Right cardiac atrium (tissue), 5 donors: ENCODE measurements around the gene BNIP5. TPM values are rescaled to one million over a fixed set of nuclear protein-coding genes. Genes with fewer than 3 reads are reported as not detected.
A peak's percentile ranks its signal among the peaks of the same experiment; 100 is the strongest.

Experiments
- ATAC-seq, 2 donors: fragments of 200-7000 bp; cut with Tn5 transposase; one replicate each; pipeline versions ENCODE4 v1.8.0 to v1.9.1; 2020; ENCODE audit warnings: moderate library complexity in 2 of 2, mild to moderate bottlenecking in 1 of 2
- DNase-seq, 3 donors: peaks; one replicate each; pipeline ENCODE4 v3.0.0-alpha.2; 2020
- H3K27ac ChIP-seq: one replicate; pipeline ENCODE4 v1.5.1; 2013; ENCODE audit warnings: mild to moderate bottlenecking, low read length, control low read depth, moderate library complexity
- H3K27me3 ChIP-seq: one replicate; pipeline ENCODE4 v1.6.1; 2013; ENCODE audit not compliant: control insufficient read depth, insufficient read depth
- H3K4me1 ChIP-seq: one replicate; pipeline ENCODE4 v1.6.1; 2013; ENCODE audit warnings: low read length; ENCODE audit not compliant: control insufficient read depth, insufficient read depth
- H3K4me3 ChIP-seq: one replicate; pipeline ENCODE4 v1.5.1; 2013; ENCODE audit warnings: low read length, control low read depth
- H3K9me3 ChIP-seq: one replicate; pipeline ENCODE4 v1.6.1; 2013; ENCODE audit warnings: low read length; ENCODE audit not compliant: control insufficient read depth
- WGBS: extraction: QIAGEN DNeasy Blood & Tissue Kit; methylation state at CpG from one replicate; pipeline ENCODE4 v1.1.7; 2013; 5-methylcytosine and 5-hydroxymethylcytosine counted together
- intact Hi-C, 4 donors: fragments of 100-400 bp; cut with DNase I; formaldehyde crosslinking; loops; one replicate each; pipeline versions ENCODE4 v1.11.0 to v1.14.0; 2022 to 2023
- polyA plus RNA-seq: library from polyadenylated mRNA; stranded (reverse); fragments of 200-250 nt; gene quantifications from one replicate; pipeline ENCODE4 v1.2.3, GENCODE V29; 2013
- total RNA-seq, 4 donors: library from RNA; stranded (reverse); fragmentation: NEBNext Ultra II Directional; extraction: Animal tissue kit (Norgen Biotek cat#: 25700); gene quantifications; one replicate each; pipeline ENCODE4 v1.2.1, GENCODE V29; 2021
- donor health status: healthy with polysubstance abuse.
- donor health status: DM: no; HTN: yes; CAD: no.
- donor health status: DM: no; HTN: no; CAD: no.
- donor health status: DM: no; HTN: yes; CAD: no; lungs with severe emphysema.
- donor health status: DM: yes; HTN: yes; CAD: no.

BNIP5 gene
- total and polyA plus RNA-seq, 5 donors: 0.02 to 0.06 TPM; not detected in 3

DNA sequence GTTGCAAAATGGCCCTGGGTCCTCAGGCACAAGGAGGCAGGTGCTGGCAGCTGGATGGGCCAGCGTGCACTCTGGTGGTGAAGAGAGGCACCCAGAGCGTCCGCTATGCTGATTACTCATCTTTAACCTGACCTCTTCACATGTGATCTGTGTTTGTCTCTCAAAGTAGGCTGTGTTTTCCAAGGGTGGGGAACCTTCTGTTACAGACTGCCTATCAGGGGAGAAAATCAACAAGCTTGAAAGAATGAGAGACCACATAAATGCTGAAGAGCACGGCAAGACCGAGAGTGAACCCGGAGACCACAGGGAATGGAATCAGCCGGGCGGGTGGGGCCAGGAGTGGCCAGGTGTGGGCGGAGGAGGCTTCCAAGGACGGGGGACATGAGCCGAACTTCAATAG lies 16.2 kb downstream of the BNIP5 start:
- no peak for ATAC-seq
- Histone ChIP-seq H3K9me3 (no peaks in the 10 kb centered on the region), H3K4me3 (no peak overlapping the region), H3K27me3 (no peaks in the 10 kb centered on the region), H3K4me1 (peaks cover 2% of the 10 kb centered on the region), H3K27ac (no peak overlapping the region)
- no peak for DNase-seq
- intact Hi-C loops: no loop called here
- WGBS: 89% methylated on average over 11 of the region's 11 CpGs

DNA sequence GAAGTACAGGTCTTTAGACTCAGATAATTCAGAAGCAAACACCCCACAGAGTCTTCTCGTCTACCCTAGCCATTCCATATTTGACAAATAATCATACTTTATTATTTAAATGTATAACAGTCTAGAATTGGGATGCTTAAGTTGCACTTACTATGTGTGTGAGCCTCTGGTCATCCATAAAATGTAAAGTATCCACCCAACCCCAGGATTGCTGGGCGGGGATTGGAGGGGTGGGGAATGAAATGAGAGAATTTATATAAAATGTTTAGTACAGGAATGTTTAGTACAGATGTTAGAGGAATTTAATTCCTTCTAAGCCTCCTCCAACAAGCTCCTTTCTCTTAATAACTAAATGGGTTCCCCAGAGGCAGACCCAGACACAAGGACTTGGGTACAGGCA lies 16.9 kb downstream of the BNIP5 start:
- H3K4me3 ChIP-seq: no peak overlapping the region
- H3K4me1 ChIP-seq: peaks cover 2% of the 10 kb centered on the region
- 85% methylated on average over 2 of the region's 2 CpGs for WGBS
- H3K27ac ChIP-seq: no peak overlapping the region
- ATAC-seq (no peak), DNase-seq (no peak)
- intact Hi-C loops: no loop called here
- H3K9me3 ChIP-seq: no peaks in the 10 kb centered on the region
- H3K27me3 ChIP-seq: no peaks in the 10 kb centered on the region

GRCh38 chr6:36319436-36319762 lies 17.3 kb downstream of the BNIP5 start:
- ATAC-seq (no peak), DNase-seq (no peak)
- 87% methylated on average over 9 of the region's 9 CpGs for WGBS
- intact Hi-C loops: no loop called here
- Histone ChIP-seq H3K27me3 (no peaks in the 10 kb centered on the region), H3K4me1 (peaks cover 2% of the 10 kb centered on the region), H3K27ac (no peak overlapping the region), H3K9me3 (no peaks in the 10 kb centered on the region), H3K4me3 (no peak overlapping the region)

GRCh38 chr6:36318690-36319435 lies 17.8 kb downstream of the BNIP5 start:
- Histone ChIP-seq H3K4me1 (peaks cover 2% of the 10 kb centered on the region), H3K9me3 (no peaks in the 10 kb centered on the region), H3K27me3 (no peaks in the 10 kb centered on the region), H3K27ac (no peak overlapping the region), H3K4me3 (no peak overlapping the region)
- WGBS: 66% methylated on average over 6 of the region's 6 CpGs
- ATAC-seq (peak in 1 of 2 donors; percentile 34), DNase-seq (no peak)
- intact Hi-C loops: no loop called here

GRCh38 chr6:36317623-36318022 lies 19.1 kb downstream of the BNIP5 start:
- ATAC-seq: no peak
- WGBS: 93% methylated on average over 2 of the region's 2 CpGs
- Histone ChIP-seq H3K4me1 (peaks cover 2% of the 10 kb centered on the region), H3K9me3 (no peaks in the 10 kb centered on the region), H3K4me3 (no peak overlapping the region), H3K27me3 (no peaks in the 10 kb centered on the region), H3K27ac (no peak overlapping the region)
- intact Hi-C loops: no loop called here
- no peak for DNase-seq

DNA sequence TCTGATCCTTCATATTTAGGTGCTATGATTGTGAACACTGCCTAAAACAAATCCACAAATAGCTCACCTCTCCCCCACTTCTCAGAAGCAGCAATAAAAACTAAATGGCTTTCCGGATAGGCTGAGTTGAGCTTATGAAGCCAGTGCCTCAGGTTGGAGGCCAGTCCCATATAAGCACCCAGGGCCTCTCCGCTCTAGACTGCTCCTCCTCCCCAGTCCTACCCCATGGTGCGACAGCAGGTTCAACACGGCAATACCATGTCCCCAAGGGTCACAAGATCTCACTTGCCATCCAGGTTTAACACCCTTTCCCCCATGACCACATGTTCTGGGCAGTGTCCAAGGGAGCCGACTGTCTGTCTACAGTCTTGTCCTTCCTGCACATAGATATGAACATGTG lies 20.8 kb downstream of the BNIP5 start:
- Histone ChIP-seq H3K27me3 (no peaks in the 10 kb centered on the region), H3K4me1 (peaks cover 2% of the 10 kb centered on the region), H3K27ac (no peak overlapping the region), H3K4me3 (no peak overlapping the region), H3K9me3 (no peaks in the 10 kb centered on the region)
- intact Hi-C loops: no loop called here
- ATAC-seq (peak in 1 of 2 donors; percentile 18), DNase-seq (no peak)
- 72% methylated on average over 5 of the region's 5 CpGs for whole genome bisulfite sequencing

DNA sequence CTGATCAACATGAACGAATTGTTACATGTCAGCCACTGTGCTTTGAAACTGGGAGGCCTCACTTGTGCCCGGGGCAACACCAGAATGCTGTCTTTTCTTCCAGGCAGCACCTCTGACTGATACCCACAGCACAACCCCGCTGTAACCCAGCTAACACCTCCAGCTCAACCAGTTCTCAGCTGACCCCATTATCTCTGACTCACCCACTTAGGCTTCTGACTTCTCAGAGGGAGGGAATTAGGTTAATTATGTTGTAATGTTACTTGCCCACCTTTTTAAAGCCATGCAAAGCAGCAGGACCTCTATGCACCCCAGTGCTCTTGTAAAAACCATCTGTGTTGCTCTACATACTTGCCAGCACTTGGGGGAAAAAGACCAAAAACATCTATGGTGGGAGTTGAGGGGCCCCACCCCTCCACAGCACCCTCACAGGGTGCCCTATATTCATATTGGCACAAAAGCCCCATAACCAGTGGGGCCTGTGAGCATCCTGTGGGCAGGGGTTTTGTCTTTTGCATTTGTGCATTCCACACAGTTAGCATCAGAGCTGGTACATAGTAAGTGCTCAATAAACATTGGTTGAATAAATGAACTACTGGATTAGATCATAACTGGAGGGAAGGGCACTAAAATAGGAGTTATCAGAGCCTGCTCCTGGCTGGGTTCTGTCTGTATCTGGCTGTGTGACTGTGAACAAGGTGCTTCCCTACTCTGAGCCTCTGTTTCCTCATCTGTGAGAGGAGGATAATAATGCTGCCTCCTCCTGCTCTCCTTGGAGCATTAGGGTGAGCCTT lies 22.3 kb downstream of the BNIP5 start:
- H3K27ac ChIP-seq: no peak overlapping the region
- H3K4me1 ChIP-seq: peaks cover 2% of the 10 kb centered on the region
- no peak for DNase-seq
- no peaks in the 10 kb centered on the region for H3K27me3 ChIP-seq
- H3K4me3 ChIP-seq: no peak overlapping the region
- H3K9me3 ChIP-seq: no peaks in the 10 kb centered on the region
- intact Hi-C loops: no loop called here
- peak; percentile 51 to 72 for ATAC-seq
- 70% methylated on average over 3 of the region's 3 CpGs for WGBS

DNA sequence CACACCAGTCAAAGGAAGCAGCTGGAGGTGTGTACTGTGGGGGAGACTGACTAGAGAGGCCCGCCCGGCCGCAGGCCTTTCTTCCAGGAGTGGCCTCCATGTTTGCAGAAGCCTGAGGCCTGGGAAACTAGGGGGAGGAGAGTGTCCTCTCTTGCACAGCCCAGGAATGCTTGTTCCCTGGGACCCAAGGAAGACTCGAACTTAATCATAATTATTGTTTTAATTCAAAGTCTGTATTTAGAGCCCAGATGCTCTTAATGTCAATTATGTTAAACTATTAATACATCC lies 23.1 kb downstream of the BNIP5 start:
- intact Hi-C loops: no loop called here

GRCh38 chr6:36312854-36313648 lies 23.6 kb downstream of the BNIP5 start:
- Histone ChIP-seq H3K27ac (no peak overlapping the region), H3K9me3 (no peaks in the 10 kb centered on the region), H3K4me3 (no peak overlapping the region), H3K27me3 (no peaks in the 10 kb centered on the region), H3K4me1 (peaks cover 5% of the 10 kb centered on the region)
- DNase-seq (peak in 1 of 3 donors; percentile 69), ATAC-seq (peak; percentile 36 to 66)
- intact Hi-C loops: no loop called here
- 51% methylated on average over 8 of the region's 8 CpGs for WGBS

More for the DNA sequence above, 23.1 kb downstream of the BNIP5 start:
- Histone ChIP-seq H3K27ac (no peak overlapping the region), H3K9me3 (no peaks in the 10 kb centered on the region), H3K4me1 (peaks cover 5% of the 10 kb centered on the region), H3K27me3 (no peaks in the 10 kb centered on the region), H3K4me3 (no peak overlapping the region)
- DNase-seq: no peak
- no peak for ATAC-seq
- WGBS: 90% methylated on average over 4 of the region's 4 CpGs

- no peak for DNase-seq
- no peak for ATAC-seq
- Histone ChIP-seq H3K4me1 (peaks cover 3% of the 10 kb centered on the region), H3K27ac (no peak overlapping the region), H3K27me3 (no peaks in the 10 kb centered on the region), H3K9me3 (no peaks in the 10 kb centered on the region), H3K4me3 (no peak overlapping the region)
- 91% methylated on average over 2 of the region's 2 CpGs for WGBS
- intact Hi-C loops: loop anchor here in 1 of 4 donors (10.0 kb wide), 1 partner anchor 45 kb away; no protein-coding TSS in a partner anchor
Observed at GRCh38 chr6:36309900-36310299, 26.8 kb downstream of the BNIP5 start.

DNA sequence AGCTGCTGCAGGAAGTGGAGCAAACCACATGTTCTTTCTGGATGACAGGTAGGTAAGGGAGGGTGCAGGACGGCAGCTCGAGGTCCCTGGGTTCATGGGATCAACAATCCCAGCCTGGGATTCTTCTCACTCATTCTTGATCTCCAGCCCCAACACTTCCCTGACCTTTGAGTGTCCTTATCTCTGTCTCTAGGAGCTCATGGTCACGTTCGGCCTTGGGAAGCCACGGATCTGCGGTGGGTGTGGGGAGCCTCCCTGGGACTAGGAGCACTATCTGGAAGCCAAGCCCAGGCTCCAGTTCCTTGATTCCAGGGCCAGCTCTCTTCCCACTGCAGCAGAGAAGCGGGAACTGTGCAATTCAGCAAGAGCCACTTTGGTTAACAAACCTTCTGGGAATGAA lies 27.5 kb downstream of the BNIP5 start:
- H3K27ac ChIP-seq: no peak overlapping the region
- H3K27me3 ChIP-seq: no peaks in the 10 kb centered on the region
- H3K4me1 ChIP-seq: peaks cover 3% of the 10 kb centered on the region
- no peaks in the 10 kb centered on the region for H3K9me3 ChIP-seq
- ATAC-seq (no peak), DNase-seq (no peak)
- H3K4me3 ChIP-seq: no peak overlapping the region
- 46% methylated on average over 7 of the region's 7 CpGs for WGBS
- intact Hi-C loops: loop anchor here in 1 of 4 donors (10.0 kb wide), 1 partner anchor 46 kb away; no protein-coding TSS in a partner anchor
